SK-N-SH (cell line): ENCODE data around the gene STK32C. TPM values are rescaled to one million over a fixed set of nuclear protein-coding genes. Genes with fewer than 3 reads are reported as not detected.

Experiments
- ELF1 ChIP-seq: IDR thresholded peaks from 2 replicates; pipeline ENCODE4 v1.4.0; 2012
- FOSL2 ChIP-seq: IDR thresholded peaks from 2 replicates; pipeline ENCODE4 v1.4.0; 2012; ENCODE audit warnings: low read depth, mild to moderate bottlenecking, moderate library complexity, borderline replicate concordance
- MEF2A ChIP-seq: IDR thresholded peaks from 2 replicates; pipeline ENCODE4 v1.4.0; 2012; ENCODE audit warnings: low read depth, borderline replicate concordance
- MXI1 ChIP-seq: IDR thresholded peaks from 2 replicates; pipeline ENCODE4 v1.6.1; 2012; ENCODE audit warnings: mild to moderate bottlenecking, low read depth, low read length, improper control_type of control experiment
- NRF1 ChIP-seq: IDR thresholded peaks from 2 replicates; pipeline ENCODE4 v1.6.1; 2012; ENCODE audit warnings: low read depth, mild to moderate bottlenecking, low read length
- RAD21 ChIP-seq: IDR thresholded peaks from 2 replicates; pipeline ENCODE4 v1.6.1; 2012; ENCODE audit warnings: mild to moderate bottlenecking, low read length
- RCOR1 ChIP-seq: fragments of 150-350 bp; IDR thresholded peaks from 2 replicates; pipeline ENCODE4 v1.6.1; 2017; ENCODE audit warnings: antibody characterized with exemption, low read length
- RFX5 ChIP-seq: IDR thresholded peaks from 2 replicates; pipeline ENCODE4 v1.6.1; 2012; ENCODE audit warnings: mild to moderate bottlenecking, improper control_type of control experiment, low read length
- RXRA ChIP-seq: IDR thresholded peaks from 2 replicates; pipeline ENCODE4 v1.4.0; 2012; ENCODE audit warnings: low read depth, mild to moderate bottlenecking, borderline replicate concordance
- SIN3A ChIP-seq: IDR thresholded peaks from 2 replicates; pipeline ENCODE4 v1.6.1; 2012; ENCODE audit warnings: low read depth, mild to moderate bottlenecking, low read length, moderate library complexity, borderline replicate concordance
- SMC3 ChIP-seq: IDR thresholded peaks from 2 replicates; pipeline ENCODE4 v1.6.1; 2012; ENCODE audit warnings: low read depth, low read length, improper control_type of control experiment
- TEAD4 ChIP-seq: IDR thresholded peaks from 2 replicates; pipeline ENCODE4 v1.4.0; 2012; ENCODE audit warnings: mild to moderate bottlenecking, borderline replicate concordance; ENCODE audit not compliant: insufficient read depth
- USF2 ChIP-seq: fragments of 150-350 bp; IDR thresholded peaks from 2 replicates; pipeline ENCODE4 v1.6.1; 2017; ENCODE audit warnings: antibody characterized with exemption, low read length, low read depth, borderline replicate concordance
- YY1 ChIP-seq: IDR thresholded peaks from 2 replicates; pipeline ENCODE4 v1.4.0; 2012; ENCODE audit warnings: low read depth, mild to moderate bottlenecking
- polyA plus RNA-seq, 3 experiments: library from polyadenylated mRNA; depleted of rRNA; stranded (reverse); fragments of >200 nt; gene quantifications; 2 replicates each; pipeline ENCODE4 v1.2.3, GENCODE V29; 2012
- TF ChIP-seq, protein P1 (sequence below): IDR thresholded peaks from 2 replicates; pipeline ENCODE4 v1.6.1; 2012; ENCODE audit warnings: mild to moderate bottlenecking, low read depth, low read length, moderate library complexity
- TF ChIP-seq, protein P2 (sequence below): IDR thresholded peaks from 2 replicates; pipeline ENCODE4; 2012
- TF ChIP-seq, protein P3 (sequence below): fragments of 200-600 bp; sonication (generic); IDR thresholded peaks from 2 replicates; pipeline ENCODE4 v1.6.1; 2017; ENCODE audit warnings: antibody characterized with exemption, mild to moderate bottlenecking, moderate library complexity

The STK32C gene
- polyA plus RNA-seq, 1 of the 3 experiments (the other 2 are of a cell fraction) = 27.8 TPM

GRCh38 chr10:132223156-132223590, 84.6 kb downstream of the STK32C start (continued):
- TF ChIP-seq, protein P1, sequence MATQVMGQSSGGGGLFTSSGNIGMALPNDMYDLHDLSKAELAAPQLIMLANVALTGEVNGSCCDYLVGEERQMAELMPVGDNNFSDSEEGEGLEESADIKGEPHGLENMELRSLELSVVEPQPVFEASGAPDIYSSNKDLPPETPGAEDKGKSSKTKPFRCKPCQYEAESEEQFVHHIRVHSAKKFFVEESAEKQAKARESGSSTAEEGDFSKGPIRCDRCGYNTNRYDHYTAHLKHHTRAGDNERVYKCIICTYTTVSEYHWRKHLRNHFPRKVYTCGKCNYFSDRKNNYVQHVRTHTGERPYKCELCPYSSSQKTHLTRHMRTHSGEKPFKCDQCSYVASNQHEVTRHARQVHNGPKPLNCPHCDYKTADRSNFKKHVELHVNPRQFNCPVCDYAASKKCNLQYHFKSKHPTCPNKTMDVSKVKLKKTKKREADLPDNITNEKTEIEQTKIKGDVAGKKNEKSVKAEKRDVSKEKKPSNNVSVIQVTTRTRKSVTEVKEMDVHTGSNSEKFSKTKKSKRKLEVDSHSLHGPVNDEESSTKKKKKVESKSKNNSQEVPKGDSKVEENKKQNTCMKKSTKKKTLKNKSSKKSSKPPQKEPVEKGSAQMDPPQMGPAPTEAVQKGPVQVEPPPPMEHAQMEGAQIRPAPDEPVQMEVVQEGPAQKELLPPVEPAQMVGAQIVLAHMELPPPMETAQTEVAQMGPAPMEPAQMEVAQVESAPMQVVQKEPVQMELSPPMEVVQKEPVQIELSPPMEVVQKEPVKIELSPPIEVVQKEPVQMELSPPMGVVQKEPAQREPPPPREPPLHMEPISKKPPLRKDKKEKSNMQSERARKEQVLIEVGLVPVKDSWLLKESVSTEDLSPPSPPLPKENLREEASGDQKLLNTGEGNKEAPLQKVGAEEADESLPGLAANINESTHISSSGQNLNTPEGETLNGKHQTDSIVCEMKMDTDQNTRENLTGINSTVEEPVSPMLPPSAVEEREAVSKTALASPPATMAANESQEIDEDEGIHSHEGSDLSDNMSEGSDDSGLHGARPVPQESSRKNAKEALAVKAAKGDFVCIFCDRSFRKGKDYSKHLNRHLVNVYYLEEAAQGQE = no peak
- TF ChIP-seq RFX5 (0 out of 2 replicates have a peak, but pooled peaks have one; percentile 12), MEF2A (no peak), USF2 (no peak), FOSL2 (no peak), SMC3 (peak; percentile 99), RAD21 (peak; percentile 99), SIN3A (0 out of 2 replicates have a peak, but pooled peaks have one; percentile 61), MXI1 (peak; percentile 79), RCOR1 (peak; percentile 34; the same call in 1 of the 2 replicates), ELF1 (no peak), NRF1 (0 out of 2 replicates have a peak, but pooled peaks have one; percentile 16), TEAD4 (no peak), RXRA (no peak), YY1 (no peak)
- TF ChIP-seq, protein P2, sequence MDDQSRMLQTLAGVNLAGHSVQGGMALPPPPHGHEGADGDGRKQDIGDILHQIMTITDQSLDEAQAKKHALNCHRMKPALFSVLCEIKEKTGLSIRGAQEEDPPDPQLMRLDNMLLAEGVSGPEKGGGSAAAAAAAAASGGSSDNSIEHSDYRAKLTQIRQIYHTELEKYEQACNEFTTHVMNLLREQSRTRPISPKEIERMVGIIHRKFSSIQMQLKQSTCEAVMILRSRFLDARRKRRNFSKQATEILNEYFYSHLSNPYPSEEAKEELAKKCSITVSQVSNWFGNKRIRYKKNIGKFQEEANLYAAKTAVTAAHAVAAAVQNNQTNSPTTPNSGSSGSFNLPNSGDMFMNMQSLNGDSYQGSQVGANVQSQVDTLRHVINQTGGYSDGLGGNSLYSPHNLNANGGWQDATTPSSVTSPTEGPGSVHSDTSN = no peak
- TF ChIP-seq, protein P3, sequence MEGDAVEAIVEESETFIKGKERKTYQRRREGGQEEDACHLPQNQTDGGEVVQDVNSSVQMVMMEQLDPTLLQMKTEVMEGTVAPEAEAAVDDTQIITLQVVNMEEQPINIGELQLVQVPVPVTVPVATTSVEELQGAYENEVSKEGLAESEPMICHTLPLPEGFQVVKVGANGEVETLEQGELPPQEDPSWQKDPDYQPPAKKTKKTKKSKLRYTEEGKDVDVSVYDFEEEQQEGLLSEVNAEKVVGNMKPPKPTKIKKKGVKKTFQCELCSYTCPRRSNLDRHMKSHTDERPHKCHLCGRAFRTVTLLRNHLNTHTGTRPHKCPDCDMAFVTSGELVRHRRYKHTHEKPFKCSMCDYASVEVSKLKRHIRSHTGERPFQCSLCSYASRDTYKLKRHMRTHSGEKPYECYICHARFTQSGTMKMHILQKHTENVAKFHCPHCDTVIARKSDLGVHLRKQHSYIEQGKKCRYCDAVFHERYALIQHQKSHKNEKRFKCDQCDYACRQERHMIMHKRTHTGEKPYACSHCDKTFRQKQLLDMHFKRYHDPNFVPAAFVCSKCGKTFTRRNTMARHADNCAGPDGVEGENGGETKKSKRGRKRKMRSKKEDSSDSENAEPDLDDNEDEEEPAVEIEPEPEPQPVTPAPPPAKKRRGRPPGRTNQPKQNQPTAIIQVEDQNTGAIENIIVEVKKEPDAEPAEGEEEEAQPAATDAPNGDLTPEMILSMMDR = peak; percentile 88
